DOHH2 (cell line): ENCODE data around the gene OXNAD1.

Source experiments
- CTCF ChIP-seq: fragments of 200-600 bp; sonication (generic); IDR thresholded peaks from one replicate; pipeline ENCODE4 v1.5.1; 2014; ENCODE audit warnings: antibody characterized with exemption, mild to moderate bottlenecking, low read depth, low read length; ENCODE audit not compliant: poor library complexity, severe bottlenecking
- EZH2phosphoT487 ChIP-seq: fragments of 200-600 bp; sonication (generic); IDR thresholded peaks from 2 replicates; pipeline ENCODE4 v1.6.1; 2017; ENCODE audit warnings: borderline replicate concordance, mild to moderate bottlenecking, antibody characterized with exemption, low read length, moderate library complexity, mixed read lengths

- TF ChIP-seq CTCF (no peak), EZH2phosphoT487 (no peak)
These were observed 71.0 kb downstream of the OXNAD1 start for GRCh38 chr3:16335772-16336645.
